Glutamatergic neuron (in vitro differentiated cells): ENCODE measurements around the gene RAB11B. TPM values are rescaled to one million over a fixed set of nuclear protein-coding genes. Genes with fewer than 3 reads are reported as not detected.
A peak's percentile ranks its signal among the peaks of the same experiment; 100 is the strongest.
"Not testable (repeated sequence)": the region's sequence is repeated elsewhere in the genome, so short reads cannot be mapped to it uniquely, and the experiment has no call there.

Experiments
- DNase-seq: peaks from one replicate; pipeline ENCODE4 v3.0.0; 2022
- H3K27ac Mint-ChIP-seq: one replicate; pipeline ENCODE4 v1.8.0; 2020; ENCODE audit warnings: mild to moderate bottlenecking, mixed read lengths, inconsistent platforms; ENCODE audit not compliant: unreplicated experiment
- H3K27me3 Mint-ChIP-seq: one replicate; pipeline ENCODE4 v1.8.0; 2020; ENCODE audit warnings: mild to moderate bottlenecking, moderate library complexity, mixed read lengths, inconsistent platforms; ENCODE audit not compliant: unreplicated experiment
- H3K36me3 Mint-ChIP-seq: one replicate; pipeline ENCODE4 v1.8.0; 2020; ENCODE audit warnings: mild to moderate bottlenecking, mixed read lengths, inconsistent platforms; ENCODE audit not compliant: unreplicated experiment
- H3K4me1 Mint-ChIP-seq: one replicate; pipeline ENCODE4 v1.8.0; 2020; ENCODE audit warnings: mild to moderate bottlenecking, low read depth, mixed read lengths, inconsistent platforms; ENCODE audit not compliant: unreplicated experiment
- H3K4me3 Mint-ChIP-seq: one replicate; pipeline ENCODE4 v1.8.0; 2020; ENCODE audit warnings: mild to moderate bottlenecking, mixed read lengths, inconsistent platforms; ENCODE audit not compliant: unreplicated experiment
- H3K9me3 Mint-ChIP-seq: one replicate; pipeline ENCODE4 v1.8.0; 2020; ENCODE audit warnings: mild to moderate bottlenecking, moderate library complexity, mixed read lengths, inconsistent platforms; ENCODE audit not compliant: unreplicated experiment
- total RNA-seq: library from RNA; stranded (reverse); fragmentation: NEBNext Ultra II Directional; extraction: Animal tissue kit (Norgen Biotek cat#: 25700); gene quantifications from one replicate; pipeline ENCODE4 v1.2.1, GENCODE V29; 2021; ENCODE audit not compliant: unreplicated experiment
- TF ChIP-seq, protein P1 (sequence below): fragments of 200-600 bp; sonication (generic); IDR thresholded peaks from one replicate; pipeline ENCODE4 v1.5.0; 2021; ENCODE audit not compliant: partially characterized antibody, unreplicated experiment

Gene RAB11B
- total RNA-seq, 1 donor from 2014 or later, result 137 TPM

GRCh38 chr19:8352134-8352827, 37.9 kb upstream of the RAB11B start:
- Mint-ChIP-seq H3K36me3 (no peaks in the 10 kb centered on the region), H3K9me3 (no peaks in the 10 kb centered on the region), H3K27ac (no peak overlapping the region), H3K4me1 (peaks cover 2% of the 10 kb centered on the region), H3K27me3 (peaks cover 7% of the 10 kb centered on the region), H3K4me3 (peak overlapping the region; percentile 30)
- DNase-seq, result no peak
- TF ChIP-seq, protein P1, sequence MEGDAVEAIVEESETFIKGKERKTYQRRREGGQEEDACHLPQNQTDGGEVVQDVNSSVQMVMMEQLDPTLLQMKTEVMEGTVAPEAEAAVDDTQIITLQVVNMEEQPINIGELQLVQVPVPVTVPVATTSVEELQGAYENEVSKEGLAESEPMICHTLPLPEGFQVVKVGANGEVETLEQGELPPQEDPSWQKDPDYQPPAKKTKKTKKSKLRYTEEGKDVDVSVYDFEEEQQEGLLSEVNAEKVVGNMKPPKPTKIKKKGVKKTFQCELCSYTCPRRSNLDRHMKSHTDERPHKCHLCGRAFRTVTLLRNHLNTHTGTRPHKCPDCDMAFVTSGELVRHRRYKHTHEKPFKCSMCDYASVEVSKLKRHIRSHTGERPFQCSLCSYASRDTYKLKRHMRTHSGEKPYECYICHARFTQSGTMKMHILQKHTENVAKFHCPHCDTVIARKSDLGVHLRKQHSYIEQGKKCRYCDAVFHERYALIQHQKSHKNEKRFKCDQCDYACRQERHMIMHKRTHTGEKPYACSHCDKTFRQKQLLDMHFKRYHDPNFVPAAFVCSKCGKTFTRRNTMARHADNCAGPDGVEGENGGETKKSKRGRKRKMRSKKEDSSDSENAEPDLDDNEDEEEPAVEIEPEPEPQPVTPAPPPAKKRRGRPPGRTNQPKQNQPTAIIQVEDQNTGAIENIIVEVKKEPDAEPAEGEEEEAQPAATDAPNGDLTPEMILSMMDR, result no peak

DNA sequence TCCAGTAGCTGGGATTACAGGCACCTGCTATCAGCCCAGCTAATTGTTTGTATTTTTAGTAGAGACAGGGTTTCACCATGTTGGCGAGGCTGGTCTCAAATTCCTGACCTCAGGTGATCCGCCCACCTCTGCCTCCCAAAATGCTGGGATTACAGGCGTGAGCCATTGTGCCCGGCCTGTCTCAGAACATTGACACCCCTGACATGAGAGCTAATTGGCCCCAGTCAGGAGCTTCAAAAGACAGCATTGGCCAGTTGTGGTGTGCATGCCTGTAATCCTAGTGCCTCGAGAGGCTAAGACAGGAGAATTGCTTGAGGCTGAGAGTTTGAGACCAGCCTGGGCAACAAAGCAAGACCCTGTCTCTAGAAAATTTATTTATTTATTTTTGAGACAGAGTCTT, 37.3 kb upstream of the RAB11B start:
- H3K4me3 Mint-ChIP-seq, H3K9me3 Mint-ChIP-seq, H3K4me1 Mint-ChIP-seq, H3K36me3 Mint-ChIP-seq, H3K27me3 Mint-ChIP-seq, DNase-seq, H3K27ac Mint-ChIP-seq: not testable (repeated sequence)

- H3K4me3 Mint-ChIP-seq, result no peak overlapping the region
- H3K27me3 Mint-ChIP-seq, result peaks cover 6% of the 10 kb centered on the region
- H3K36me3 Mint-ChIP-seq, result no peaks in the 10 kb centered on the region
- TF ChIP-seq, protein P1, result no peak
- H3K27ac Mint-ChIP-seq, result no peak overlapping the region
- no peaks in the 10 kb centered on the region for H3K4me1 Mint-ChIP-seq
- no peak for DNase-seq
- H3K9me3 Mint-ChIP-seq, result no peaks in the 10 kb centered on the region
Observed at GRCh38 chr19:8355631-8356402, 34.3 kb upstream of the RAB11B start.

- H3K27ac Mint-ChIP-seq, result no peak overlapping the region
Observed at GRCh38 chr19:8357007-8357521, 33.1 kb upstream of the RAB11B start.

GRCh38 chr19:8358948-8359347, 31.2 kb upstream of the RAB11B start:
- H3K27me3 Mint-ChIP-seq, result peaks cover 9% of the 10 kb centered on the region
- TF ChIP-seq, protein P1, result no peak
- no peaks in the 10 kb centered on the region for H3K36me3 Mint-ChIP-seq
- no peaks in the 10 kb centered on the region for H3K9me3 Mint-ChIP-seq
- H3K4me1 Mint-ChIP-seq, result peaks cover 2% of the 10 kb centered on the region
- H3K27ac Mint-ChIP-seq, result no peak overlapping the region
- H3K4me3 Mint-ChIP-seq, result no peak overlapping the region
- no peak for DNase-seq

More at GRCh38 chr19:8357007-8357521, 33.1 kb upstream of the RAB11B start:
- Mint-ChIP-seq H3K4me1 (peaks cover 2% of the 10 kb centered on the region), H3K9me3 (no peaks in the 10 kb centered on the region), H3K4me3 (no peak overlapping the region), H3K27me3 (peaks cover 4% of the 10 kb centered on the region), H3K36me3 (no peaks in the 10 kb centered on the region)
- TF ChIP-seq, protein P1, result no peak
- no peak for DNase-seq
